SK-N-SH (cell line): ENCODE data around the gene TTF2. TPM values are rescaled to one million over a fixed set of nuclear protein-coding genes. Genes with fewer than 3 reads are reported as not detected.

Source experiments
- CTCF ChIA-PET: fragments of 300-600, 350-600 bp; formaldehyde crosslinking; extraction: SDS; loops from one replicate; lab custom pipeline; 2021; lab: Yijun Ruan, JAX
- POLR2A ChIA-PET: fragments of 350-600 bp; sonication (Branson Sonifier 250); formaldehyde crosslinking; extraction: SDS; loops from one replicate; lab custom pipeline; 2020; ENCODE audit warnings: antibody characterized with exemption, inconsistent platforms; lab: Yijun Ruan, JAX
- DNase-seq: peaks from one replicate; pipeline ENCODE4 v3.0.0; 2012
- H2AFZ ChIP-seq: fragments of 200-600 bp; sonication (generic); 2 replicates; pipeline ENCODE4 v1.8.1; 2016; ENCODE audit warnings: antibody characterized with exemption, mild to moderate bottlenecking, low read depth
- H3F3A ChIP-seq: fragments of 200-600 bp; sonication (generic); replicated peaks from 2 replicates; pipeline ENCODE3; 2016; ENCODE audit warnings: antibody characterized with exemption, mild to moderate bottlenecking; ENCODE audit not compliant: insufficient read depth
- H3K27ac ChIP-seq, 2 experiments: fragments of 200-500 bp in 1 of 2; fragments of 200-600 bp in 1 of 2; sonication (Bioruptor generic) in 1 of 2; sonication (generic), shearing (Covaris generic) in 1 of 2; 2 replicates each; pipeline versions ENCODE4 v1.5.1 to v1.6.1; 2014 to 2016; ENCODE audit warnings: low read depth in 2 of 2, inconsistent platforms in 1 of 2, low read length in 1 of 2, mild to moderate bottlenecking in 1 of 2, mixed read lengths in 1 of 2
- H3K27me3 ChIP-seq: fragments of 200-600 bp; sonication (generic), shearing (Covaris generic); 2 replicates; pipeline ENCODE4 v1.6.1; 2016; ENCODE audit warnings: mixed run types; ENCODE audit not compliant: insufficient read depth
- H3K36me3 ChIP-seq, 2 experiments: fragments of 200-500 bp in 1 of 2; fragments of 200-600 bp in 1 of 2; sonication (Bioruptor generic) in 1 of 2; sonication (generic) in 1 of 2; replicated peaks in 1 of 2; 2 replicates each; pipeline versions ENCODE3 to v1.5.1; 2014 to 2016; ENCODE audit warnings: low read length in 1 of 2, mild to moderate bottlenecking in 1 of 2; ENCODE audit not compliant: insufficient read depth in 2 of 2, control insufficient read depth in 1 of 2
- H3K4me1 ChIP-seq, 2 experiments: fragments of 200-500 bp in 1 of 2; fragments of 200-600 bp in 1 of 2; sonication (Bioruptor generic) in 1 of 2; sonication (generic), shearing (Covaris generic) in 1 of 2; 2 replicates each; pipeline versions ENCODE4 v1.5.1 to v1.6.1; 2014 to 2016; ENCODE audit warnings: low read depth in 1 of 2, low read length in 1 of 2, mixed run types in 1 of 2; ENCODE audit not compliant: insufficient read depth in 2 of 2, control insufficient read depth in 1 of 2
- H3K4me2 ChIP-seq: fragments of 200-600 bp; sonication (generic), shearing (Covaris generic); 2 replicates; pipeline ENCODE4 v1.6.1; 2017; ENCODE audit warnings: mixed run types
- H3K4me3 ChIP-seq, 2 experiments: fragments of 200-500 bp in 1 of 2; fragments of 200-600 bp in 1 of 2; sonication (Bioruptor generic) in 1 of 2; sonication (generic), shearing (Covaris generic) in 1 of 2; 2 replicates each; pipeline versions ENCODE4 v1.5.1 to v1.8.1; 2014 to 2016; ENCODE audit warnings: low read depth in 2 of 2, inconsistent platforms in 1 of 2, low read length in 1 of 2, mild to moderate bottlenecking in 1 of 2, mixed read lengths in 1 of 2, moderate library complexity in 1 of 2
- H3K79me2 ChIP-seq: fragments of 200-600 bp; sonication (generic); 2 replicates; pipeline ENCODE4 v1.8.1; 2017; ENCODE audit warnings: mild to moderate bottlenecking; ENCODE audit not compliant: insufficient read depth
- H3K9ac ChIP-seq: fragments of 200-600 bp; sonication (generic); 2 replicates; pipeline ENCODE4 v1.6.1; 2017; ENCODE audit warnings: mixed run types
- H3K9me2 ChIP-seq: fragments of 200-600 bp; sonication (generic); 2 replicates; pipeline ENCODE4 v1.6.1; 2017; ENCODE audit warnings: mixed run types
- H3K9me3 ChIP-seq: fragments of 200-600 bp; sonication (generic); 2 replicates; pipeline ENCODE4 v1.6.1; 2017; ENCODE audit warnings: mixed run types, mild to moderate bottlenecking, moderate library complexity
- H4K20me1 ChIP-seq: fragments of 200-600 bp; sonication (generic); 2 replicates; pipeline ENCODE4 v1.6.1; 2017; ENCODE audit warnings: mild to moderate bottlenecking, mixed run types; ENCODE audit not compliant: insufficient read depth
- CHD2 ChIP-seq: fragments of 150-350 bp; IDR thresholded peaks from 2 replicates; pipeline ENCODE4 v1.6.1; 2018; ENCODE audit warnings: low read length; ENCODE audit not compliant: partially characterized antibody
- CTCF ChIP-seq: fragments of 200-600 bp; sonication (generic); IDR thresholded peaks from 2 replicates; pipeline ENCODE4 v1.6.1; 2017; ENCODE audit warnings: antibody characterized with exemption, mild to moderate bottlenecking, moderate library complexity
- FOSL2 ChIP-seq: IDR thresholded peaks from 2 replicates; pipeline ENCODE4 v1.4.0; 2012; ENCODE audit warnings: low read depth, mild to moderate bottlenecking, moderate library complexity, borderline replicate concordance
- GATA2 ChIP-seq: sonication (generic); formaldehyde crosslinking; IDR thresholded peaks from 2 replicates; pipeline ENCODE4 v1.5.0; 2020; ENCODE audit warnings: mild to moderate bottlenecking, missing genetic modification reagents
- NFIC ChIP-seq: IDR thresholded peaks from 2 replicates; pipeline ENCODE4 v1.4.0; 2012; ENCODE audit warnings: borderline replicate concordance
- RFX5 ChIP-seq: IDR thresholded peaks from 2 replicates; pipeline ENCODE4 v1.6.1; 2012; ENCODE audit warnings: mild to moderate bottlenecking, improper control_type of control experiment, low read length
- TEAD4 ChIP-seq: IDR thresholded peaks from 2 replicates; pipeline ENCODE4 v1.4.0; 2012; ENCODE audit warnings: mild to moderate bottlenecking, borderline replicate concordance; ENCODE audit not compliant: insufficient read depth
- USF1 ChIP-seq: IDR thresholded peaks from 2 replicates; pipeline ENCODE4 v1.4.0; 2012; ENCODE audit warnings: low read depth, borderline replicate concordance
- WGBS: methylation state at CpG from one replicate; pipeline ENCODE4 v1.1.6; 2017; ENCODE audit warnings: low lambda C conversion rate; 5-methylcytosine and 5-hydroxymethylcytosine counted together
- polyA plus RNA-seq, 3 experiments: library from polyadenylated mRNA; depleted of rRNA; stranded (reverse); fragments of >200 nt; gene quantifications; 2 replicates each; pipeline ENCODE4 v1.2.3, GENCODE V29; 2012

TTF2 gene
- polyA plus RNA-seq, 1 of the 3 experiments (the other 2 are of a cell fraction): 10.8 TPM

GRCh38 chr1:117034791-117035290, 25.3 kb upstream of the TTF2 start:
- POLR2A ChIA-PET: no interaction called here
- no peaks in the 10 kb centered on the region for H4K20me1 ChIP-seq

GRCh38 chr1:117036018-117036461, 24.1 kb upstream of the TTF2 start:
- no peak for DNase-seq
- Histone ChIP-seq H3K27me3 (no peaks in the 10 kb centered on the region), H3K9me3 (no peaks in the 10 kb centered on the region), H3K9ac (no peak overlapping the region), H3K27ac (peak overlapping the region in 1 of 2 experiments; percentile 85; a peak in 1 of 4 replicates), H3K79me2 (no peaks in the 10 kb centered on the region), H3K4me3 (no peak overlapping the region), H2AFZ (no peak overlapping the region), H3K9me2 (no peaks in the 10 kb centered on the region), H3K4me1 (peaks cover 0 to 30% of the 10 kb centered on the region in 2 experiments; a peak in 2 of 4 replicates), H4K20me1 (no peaks in the 10 kb centered on the region), H3F3A (no peaks in the 10 kb centered on the region), H3K36me3 (no peaks in the 10 kb centered on the region), H3K4me2 (no peak overlapping the region)
- 75% methylated on average over 6 of the region's 6 CpGs for WGBS
- TF ChIP-seq RFX5 (no peak), GATA2 (CRISPR knock-in tag) (no peak), CTCF (no peak), USF1 (no peak), TEAD4 (no peak), FOSL2 (no peak)
- ChIA-PET POLR2A (no interaction called here), CTCF (interaction anchor here (1.3 kb wide), 1 partner anchor 459 kb away, joined by 3 read pairs; no protein-coding TSS in a partner anchor)

More at GRCh38 chr1:117034791-117035290, 25.3 kb upstream of the TTF2 start:
- Histone ChIP-seq H3K4me2 (no peak overlapping the region), H3K27ac (no peak overlapping the region), H3K4me3 (no peak overlapping the region), H3K9me2 (no peaks in the 10 kb centered on the region), H3K9me3 (no peaks in the 10 kb centered on the region), H3F3A (no peaks in the 10 kb centered on the region), H2AFZ (no peak overlapping the region), H3K4me1 (peaks cover 0 to 30% of the 10 kb centered on the region in 2 experiments; a peak in 2 of 4 replicates), H3K36me3 (no peaks in the 10 kb centered on the region), H3K27me3 (no peaks in the 10 kb centered on the region), H3K9ac (no peak overlapping the region), H3K79me2 (no peaks in the 10 kb centered on the region)
- TF ChIP-seq NFIC: no peak
- no peak for TF ChIP-seq CHD2
- 74% methylated on average over 6 of the region's 7 CpGs for WGBS
- no peak for DNase-seq
- CTCF ChIA-PET: interaction anchor here (1.3 kb wide), 1 partner anchor 458 kb away, joined by 3 read pairs; no protein-coding TSS in a partner anchor
